SK-N-MC (cell line): ENCODE results near the gene NUDT19.
A peak's percentile ranks its signal among the peaks of the same experiment; 100 is the strongest.
"Not testable (repeated sequence)": the region's sequence is repeated elsewhere in the genome, so short reads cannot be mapped to it uniquely, and the experiment has no call there.

Experiments
- DNase-seq: peaks from one replicate; pipeline ENCODE4 v3.0.0-alpha.2; 2011; ENCODE audit warnings: low read depth, low spot score
- H3K27ac ChIP-seq: fragments of 200-600 bp; sonication (generic); 2 replicates; pipeline ENCODE4 v1.5.1; 2016; ENCODE audit warnings: mixed run types
- H3K36me3 ChIP-seq: fragments of 200-600 bp; sonication (generic); 2 replicates; pipeline ENCODE4 v1.6.1; 2017; ENCODE audit warnings: antibody characterized with exemption, low read length, mixed read lengths; ENCODE audit not compliant: insufficient read depth
- H3K4me3 ChIP-seq: fragments of 200-600 bp; sonication (generic); 2 replicates; pipeline ENCODE4 v1.5.1; 2016
- H3K9ac ChIP-seq: fragments of 200-600 bp; sonication (generic); 2 replicates; pipeline ENCODE4 v1.8.0; 2017; ENCODE audit warnings: mixed run types, mixed read lengths; ENCODE audit not compliant: insufficient read length
- H3K9me3 ChIP-seq: fragments of 200-600 bp; sonication (generic); 2 replicates; pipeline ENCODE4 v1.6.1; 2017; ENCODE audit warnings: low read depth, mild to moderate bottlenecking, antibody characterized with exemption, low read length, moderate library complexity, mixed read lengths
- EZH2 ChIP-seq: fragments of 200-600 bp; sonication (generic); IDR thresholded peaks from one replicate; pipeline ENCODE4 v1.6.1; 2017; ENCODE audit warnings: antibody characterized with exemption
- FOXP2 ChIP-seq: optimal IDR thresholded peaks from 2 replicates; pipeline ENCODE3; 2011; ENCODE audit warnings: mild to moderate bottlenecking, moderate library complexity; ENCODE audit not compliant: insufficient read depth; ENCODE audit errors: extremely low read length, control extremely low read depth
- POLR2AphosphoS5 ChIP-seq: IDR thresholded peaks from 2 replicates; pipeline ENCODE4 v1.6.1; 2012; ENCODE audit warnings: mild to moderate bottlenecking, low read depth, low read length, borderline replicate concordance

NUDT19 gene

GRCh38 chr19:32691291-32691951 lies at the start of gene NUDT19:
TSS of gene NUDT19 (plus strand) at chr19:32691821. CDS start at chr19:32691961, 140 bp downstream.
- TF ChIP-seq FOXP2 (no peak), POLR2AphosphoS5 (peak; percentile 82)
- Histone ChIP-seq H3K9me3 (no peaks in the 10 kb centered on the region), H3K27ac (0 out of 2 replicates have a peak within 1 kb of the TSS, but pooled peaks have one; percentile 25), H3K4me3 (peak within 1 kb of the TSS; percentile 85), H3K36me3 (peaks cover 18% of the 10 kb centered on the region; the same call in 1 of the 2 replicates), H3K9ac (peak within 1 kb of the TSS; percentile 85)
- no peak for DNase-seq

GRCh38 chr19:32642771-32643170 lies 48.9 kb upstream of the NUDT19 start:
- peaks cover 60% of the 10 kb centered on the region for H3K36me3 ChIP-seq
- H3K9ac ChIP-seq, result no peak overlapping the region
- no peak overlapping the region for H3K27ac ChIP-seq
- DNase-seq, result no peak
- H3K9me3 ChIP-seq, result no peaks in the 10 kb centered on the region
- TF ChIP-seq POLR2AphosphoS5, result no peak
- no peak for TF ChIP-seq FOXP2
- TF ChIP-seq EZH2, result no peak
- no peak overlapping the region for H3K4me3 ChIP-seq

DNA sequence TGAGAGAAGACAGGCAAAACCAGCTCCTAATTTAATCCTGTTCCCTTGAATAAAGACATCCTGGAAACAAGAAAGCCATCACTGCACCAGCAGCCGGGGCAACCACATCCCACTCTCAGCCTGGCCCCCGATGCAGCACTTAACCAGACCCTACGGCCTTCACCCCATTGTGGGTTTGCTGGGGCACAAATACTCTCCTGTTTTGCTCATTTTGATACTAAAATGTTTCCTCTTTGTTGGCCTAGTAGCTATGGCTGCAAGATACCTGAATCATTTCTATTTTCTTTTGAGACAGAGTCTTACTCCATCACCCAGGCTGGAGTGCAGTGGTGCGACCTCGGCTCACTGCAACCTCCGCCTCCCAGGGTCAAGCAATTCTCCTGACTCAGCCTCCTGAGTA lies 45.1 kb upstream of the NUDT19 start:
- Histone ChIP-seq H3K9me3 (no peaks in the 10 kb centered on the region), H3K9ac (no peak overlapping the region), H3K27ac (no peak overlapping the region), H3K36me3 (peaks cover 48% of the 10 kb centered on the region), H3K4me3 (no peak overlapping the region)
- DNase-seq, result no peak
- TF ChIP-seq POLR2AphosphoS5, result no peak
- no peak for TF ChIP-seq EZH2

DNA sequence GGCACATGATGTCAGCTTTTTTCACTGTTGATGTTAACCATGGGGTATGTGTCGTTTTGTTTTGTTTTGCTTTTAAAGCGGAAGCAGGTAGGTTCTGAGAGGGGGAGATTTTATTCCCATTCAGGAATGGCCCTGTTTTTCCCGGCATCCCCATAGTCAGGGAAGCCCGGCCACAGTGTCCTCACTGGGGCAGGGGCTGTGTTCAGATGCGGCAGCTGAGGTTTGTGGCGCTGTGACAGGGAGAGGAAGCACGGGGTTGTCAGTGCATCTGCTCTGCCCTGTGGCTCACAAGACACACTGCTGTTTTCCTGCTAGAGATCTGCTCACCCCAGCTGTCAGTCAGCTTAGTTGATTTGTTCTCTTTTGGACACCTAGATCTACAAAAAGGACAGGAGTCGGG lies 44.3 kb upstream of the NUDT19 start:
- DNase-seq, result no peak

GRCh38 chr19:32649751-32650150 lies 41.9 kb upstream of the NUDT19 start:
- no peak for TF ChIP-seq POLR2AphosphoS5
- TF ChIP-seq FOXP2, result no peak
- H3K4me3 ChIP-seq, result no peak overlapping the region
- H3K9ac ChIP-seq, result no peak overlapping the region
- no peak for DNase-seq
- no peak overlapping the region for H3K27ac ChIP-seq
- peaks cover 21% of the 10 kb centered on the region for H3K36me3 ChIP-seq
- no peaks in the 10 kb centered on the region for H3K9me3 ChIP-seq

More for the DNA sequence above, 44.3 kb upstream of the NUDT19 start:
- no peaks in the 10 kb centered on the region for H3K9me3 ChIP-seq
- H3K27ac ChIP-seq, result no peak overlapping the region
- no peak for TF ChIP-seq FOXP2
- H3K4me3 ChIP-seq, result no peak overlapping the region
- no peak overlapping the region for H3K9ac ChIP-seq
- H3K36me3 ChIP-seq, result peaks cover 41% of the 10 kb centered on the region

DNA sequence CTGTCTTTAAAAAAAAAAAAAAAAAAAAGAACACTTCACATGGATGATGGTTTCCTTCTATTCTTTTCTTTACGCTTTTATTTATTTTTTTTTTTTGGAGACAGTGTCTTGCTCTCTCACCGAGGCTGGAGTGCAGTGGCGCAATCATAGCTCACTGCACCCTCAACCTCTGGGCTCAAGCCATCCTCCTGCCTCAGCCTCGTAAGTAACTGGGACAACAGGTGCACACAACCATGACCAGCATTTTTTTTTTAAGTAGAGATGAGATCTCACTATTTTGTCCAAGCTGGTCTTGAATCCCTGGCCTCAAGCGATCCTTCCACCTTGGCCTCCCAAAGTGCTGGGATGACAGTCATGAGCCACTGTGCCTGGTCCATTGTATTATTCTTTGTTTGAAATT lies 41.0 kb upstream of the NUDT19 start:
- no peak overlapping the region for H3K9ac ChIP-seq
- TF ChIP-seq FOXP2 (no peak), EZH2 (no peak), POLR2AphosphoS5 (no peak)
- no peak overlapping the region for H3K4me3 ChIP-seq
- no peaks in the 10 kb centered on the region for H3K9me3 ChIP-seq
- DNase-seq, result no peak
- H3K36me3 ChIP-seq, result peaks cover 30% of the 10 kb centered on the region
- no peak overlapping the region for H3K27ac ChIP-seq

DNA sequence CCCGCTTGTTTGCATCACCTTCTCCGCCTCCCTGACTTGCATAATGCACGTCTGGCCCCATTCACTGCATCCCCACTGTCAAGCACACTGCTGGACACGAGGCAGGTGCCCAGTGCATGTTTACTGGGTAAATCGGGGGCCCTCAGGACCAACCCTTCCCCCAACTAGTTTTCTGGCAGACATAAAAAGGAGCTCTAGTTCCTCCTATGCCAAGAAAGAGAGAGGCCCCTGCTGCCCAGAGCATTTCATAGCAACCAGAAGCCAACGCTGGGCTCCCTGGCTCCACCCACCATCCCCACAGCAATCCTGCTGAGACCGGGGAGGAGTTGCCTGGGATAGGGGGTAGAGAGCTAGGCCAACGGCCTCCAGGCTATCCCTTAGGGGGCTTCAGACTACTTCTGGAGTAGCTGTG lies 39.9 kb upstream of the NUDT19 start:
- H3K4me3 ChIP-seq, result peak overlapping the region; percentile 59
- H3K9me3 ChIP-seq, result no peaks in the 10 kb centered on the region
- peaks cover 34% of the 10 kb centered on the region for H3K36me3 ChIP-seq
- TF ChIP-seq FOXP2 (no peak), POLR2AphosphoS5 (no peak), EZH2 (no peak)
- peak; percentile 16 for DNase-seq
- peak overlapping the region; percentile 59 for H3K9ac ChIP-seq
- peak overlapping the region; percentile 65 for H3K27ac ChIP-seq

- Histone ChIP-seq H3K9ac (peak overlapping the region; percentile 59), H3K27ac (peak overlapping the region; percentile 65; the same call in 1 of the 2 replicates), H3K36me3 (peaks cover 34% of the 10 kb centered on the region), H3K4me3 (peak overlapping the region; percentile 59; the same call in 1 of the 2 replicates)
- DNase-seq, H3K9me3 ChIP-seq: not testable (repeated sequence)
Observed at GRCh38 chr19:32652331-32652730, 39.3 kb upstream of the NUDT19 start.

DNA sequence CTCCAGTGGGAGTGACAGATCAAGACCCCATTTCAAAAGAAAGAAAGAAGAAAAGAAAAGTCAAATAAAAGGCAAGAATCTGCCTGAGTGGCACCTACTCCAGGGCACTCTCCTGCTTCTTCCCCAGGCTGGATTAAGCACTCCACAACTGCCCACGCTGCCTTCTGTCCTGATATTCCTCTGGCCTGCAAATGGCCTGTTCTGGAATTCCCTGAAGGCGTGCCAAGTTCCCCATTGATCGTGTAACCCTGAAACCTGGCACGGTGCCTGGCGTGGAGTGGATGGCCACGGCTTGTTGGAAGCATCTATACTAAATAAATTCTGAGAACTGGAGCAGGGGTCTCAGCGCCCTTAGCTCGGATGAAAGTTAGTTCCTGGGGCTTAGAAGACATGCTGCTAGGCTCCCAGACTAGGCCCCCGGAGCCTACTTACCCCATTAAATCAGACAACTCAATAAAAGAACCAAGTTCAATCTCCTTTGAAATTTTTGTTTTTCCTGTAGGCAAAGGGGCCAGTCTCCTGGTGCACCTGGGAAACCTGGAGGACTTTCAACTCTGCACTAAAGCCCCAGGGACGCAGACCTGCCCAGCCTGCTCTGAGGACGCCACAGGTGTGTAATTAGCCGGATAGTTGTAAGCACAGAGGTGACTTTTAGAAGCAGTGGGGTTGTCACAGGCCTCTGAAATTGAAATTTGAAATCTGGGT lies 38.6 kb upstream of the NUDT19 start:
- TF ChIP-seq POLR2AphosphoS5 (no peak), EZH2 (no peak), FOXP2 (no peak)
- Histone ChIP-seq H3K36me3 (peaks cover 29% of the 10 kb centered on the region), H3K4me3 (no peak overlapping the region), H3K9me3 (no peaks in the 10 kb centered on the region), H3K27ac (peak overlapping the region; percentile 45), H3K9ac (no peak overlapping the region)
- DNase-seq, result no peak
